Suprapubic skin (tissue), 4 donors: ENCODE measurements around the gene CSRP1. TPM values are rescaled to one million over a fixed set of nuclear protein-coding genes. Genes with fewer than 3 reads are reported as not detected.
A peak's percentile ranks its signal among the peaks of the same experiment; 100 is the strongest.

Experiments used
- DNase-seq, 2 donors: peaks; one replicate each; pipeline ENCODE4 v3.0.0-alpha.2; 2019; ENCODE audit warnings: low spot score in 2 of 2
- H3K27ac ChIP-seq: fragments of 200-600 bp; sonication (generic); one replicate; pipeline ENCODE4 v1.5.1; 2019
- H3K27me3 ChIP-seq: fragments of 200-600 bp; sonication (generic); one replicate; pipeline ENCODE4 v1.5.1; 2019
- H3K36me3 ChIP-seq: fragments of 200-600 bp; sonication (generic); one replicate; pipeline ENCODE4 v1.5.1; 2019
- H3K4me1 ChIP-seq: fragments of 200-600 bp; sonication (generic); one replicate; pipeline ENCODE4 v1.5.1; 2019
- H3K4me3 ChIP-seq: fragments of 200-600 bp; sonication (generic); one replicate; pipeline ENCODE4 v1.5.1; 2019; ENCODE audit warnings: mild to moderate bottlenecking
- H3K9me3 ChIP-seq: fragments of 200-600 bp; sonication (generic); one replicate; pipeline ENCODE4 v1.5.1; 2019
- CTCF ChIP-seq, 2 donors: fragments of 200-600 bp in 1 of 2; fragments of 450-650 bp in 1 of 2; sonication (generic) in 1 of 2; IDR thresholded peaks; one replicate each; pipeline ENCODE4 v1.5.1; 2016 to 2019; ENCODE audit warnings: antibody characterized with exemption in 2 of 2, mild to moderate bottlenecking in 1 of 2, moderate library complexity in 1 of 2
- EP300 ChIP-seq: sonication (generic); formaldehyde crosslinking; IDR thresholded peaks from one replicate; pipeline ENCODE4 v1.6.1; 2017; ENCODE audit warnings: antibody characterized with exemption
- POLR2A ChIP-seq, 2 donors: fragments of 450-650 bp; IDR thresholded peaks; one replicate each; pipeline ENCODE4 v1.6.1; 2017; ENCODE audit warnings: antibody characterized with exemption in 2 of 2, mild to moderate bottlenecking in 2 of 2, moderate library complexity in 2 of 2
- POLR2AphosphoS5 ChIP-seq, 3 donors: sonication (generic); formaldehyde crosslinking; IDR thresholded peaks; one replicate each; pipeline ENCODE4 v1.6.1; 2017; ENCODE audit warnings: antibody characterized with exemption in 3 of 3
- WGBS: methylation state at CpG from one replicate; pipeline ENCODE4 v1.1.5; 2018; 5-methylcytosine and 5-hydroxymethylcytosine counted together
- total RNA-seq, 4 donors: library from RNA; depleted of rRNA; stranded (reverse); fragments of >200 nt; gene quantifications; one replicate each; pipeline ENCODE4 v1.1.0, GENCODE V29; 2016

CSRP1 gene
- total RNA-seq, 4 donors from 2014 or later, result 379 to 436 (median 414) TPM

GRCh38 chr1:201518071-201518470 lies 11.1 kb upstream of the CSRP1 start:
- H3K27ac ChIP-seq, result peak overlapping the region; percentile 24
- H3K27me3 ChIP-seq, result no peaks in the 10 kb centered on the region
- H3K4me1 ChIP-seq, result peaks cover 13% of the 10 kb centered on the region
- TF ChIP-seq CTCF (IDR thresholded peaks at IDR 0.05) (no peak), EP300 (no peak), POLR2AphosphoS5 (IDR thresholded peaks at IDR 0.05) (no peak), POLR2A (IDR thresholded peaks at IDR 0.05) (no peak)
- no peaks in the 10 kb centered on the region for H3K9me3 ChIP-seq
- no peaks in the 10 kb centered on the region for H3K36me3 ChIP-seq
- H3K4me3 ChIP-seq, result no peak overlapping the region
- WGBS, result 58% methylated on average over 5 of the region's 5 CpGs
- DNase-seq, result peak in 1 of 2 donors; percentile 26

GRCh38 chr1:201517631-201518030 lies 10.7 kb upstream of the CSRP1 start:
- Histone ChIP-seq H3K4me1 (peaks cover 16% of the 10 kb centered on the region), H3K27ac (peak overlapping the region; percentile 24), H3K27me3 (no peaks in the 10 kb centered on the region), H3K9me3 (no peaks in the 10 kb centered on the region), H3K4me3 (no peak overlapping the region), H3K36me3 (no peaks in the 10 kb centered on the region)
- WGBS, result 54% methylated on average over 7 of the region's 7 CpGs
- no peak for DNase-seq
- no peak for TF ChIP-seq EP300
- no peak for TF ChIP-seq POLR2AphosphoS5 (IDR thresholded peaks at IDR 0.05)
- no peak for TF ChIP-seq CTCF (IDR thresholded peaks at IDR 0.05)
- no peak for TF ChIP-seq POLR2A (IDR thresholded peaks at IDR 0.05)

GRCh38 chr1:201516511-201517127 lies 9.7 kb upstream of the CSRP1 start:
- H3K9me3 ChIP-seq, result no peaks in the 10 kb centered on the region
- H3K4me3 ChIP-seq, result no peak overlapping the region
- H3K36me3 ChIP-seq, result no peaks in the 10 kb centered on the region
- H3K27me3 ChIP-seq, result no peaks in the 10 kb centered on the region
- DNase-seq, result no peak
- H3K27ac ChIP-seq, result no peak overlapping the region
- WGBS, result 90% methylated on average over 2 of the region's 2 CpGs
- no peak for TF ChIP-seq CTCF (IDR thresholded peaks at IDR 0.05)
- TF ChIP-seq EP300, result no peak
- TF ChIP-seq POLR2A (IDR thresholded peaks at IDR 0.05), result no peak
- no peak for TF ChIP-seq POLR2AphosphoS5 (IDR thresholded peaks at IDR 0.05)
- H3K4me1 ChIP-seq, result peaks cover 26% of the 10 kb centered on the region

- DNase-seq, result no peak
- Histone ChIP-seq H3K27me3 (no peaks in the 10 kb centered on the region), H3K27ac (no peak overlapping the region), H3K4me1 (peaks cover 26% of the 10 kb centered on the region), H3K36me3 (no peaks in the 10 kb centered on the region), H3K9me3 (no peaks in the 10 kb centered on the region), H3K4me3 (no peak overlapping the region)
- WGBS, result 83% methylated on average over 1 of the region's 1 CpG
- TF ChIP-seq CTCF (IDR thresholded peaks at IDR 0.05), result no peak
These were observed 9.0 kb upstream of the CSRP1 start for GRCh38 chr1:201515895-201516294.

- no peaks in the 10 kb centered on the region for H3K27me3 ChIP-seq
- no peaks in the 10 kb centered on the region for H3K9me3 ChIP-seq
- TF ChIP-seq CTCF (IDR thresholded peaks at IDR 0.05), result no peak
- no peak for TF ChIP-seq POLR2AphosphoS5 (IDR thresholded peaks at IDR 0.05)
- peaks cover 26% of the 10 kb centered on the region for H3K4me1 ChIP-seq
- WGBS, result 86% methylated on average over 9 of the region's 9 CpGs
- H3K4me3 ChIP-seq, result no peak overlapping the region
- no peak overlapping the region for H3K27ac ChIP-seq
- no peaks in the 10 kb centered on the region for H3K36me3 ChIP-seq
- DNase-seq, result no peak
These were observed 8.3 kb upstream of the CSRP1 start for GRCh38 chr1:201515062-201515750.
